Body of pancreas (tissue), 4 donors: Measurements from ENCODE around the gene CFAP97D1.

Experiments
- CTCF ChIP-seq, 7 experiments: fragments of 450-650 bp in 4 of 7; fragments of 200-600 bp in 3 of 7; sonication (generic) in 3 of 7; IDR thresholded peaks; one replicate each; pipeline ENCODE4 v1.5.1; 2016 to 2019; ENCODE audit warnings: antibody characterized with exemption in 7 of 7
- POLR2A ChIP-seq, 3 donors: fragments of 450-650 bp; IDR thresholded peaks; one replicate each; pipeline ENCODE4 v1.6.1; 2016; ENCODE audit warnings: antibody characterized with exemption in 3 of 3, mild to moderate bottlenecking in 2 of 3

- no peak for TF ChIP-seq CTCF (IDR thresholded peaks at IDR 0.05)
- TF ChIP-seq POLR2A (IDR thresholded peaks at IDR 0.05): no peak
These were observed 11.4 kb downstream of the CFAP97D1 start for GRCh38 chr17:43791589-43791988.
